SU-DHL-6 (cell line): ENCODE results near the gene GARIN5A.

Experiments
- EZH2phosphoT487 ChIP-seq: fragments of 200-600 bp; sonication (generic), shearing (Covaris generic); conservative IDR thresholded peaks from 2 replicates; pipeline ENCODE4 v1.6.1; 2018; ENCODE audit warnings: mild to moderate bottlenecking, antibody characterized with exemption, low read length, moderate library complexity, mixed read lengths
- TF ChIP-seq, protein P1 (sequence below): fragments of 200-600 bp; sonication (generic); IDR thresholded peaks from one replicate; pipeline ENCODE4 v1.5.1; 2017; ENCODE audit warnings: antibody characterized with exemption, mild to moderate bottlenecking, low read length, moderate library complexity; ENCODE audit not compliant: insufficient read depth, poor library complexity, severe bottlenecking

DNA sequence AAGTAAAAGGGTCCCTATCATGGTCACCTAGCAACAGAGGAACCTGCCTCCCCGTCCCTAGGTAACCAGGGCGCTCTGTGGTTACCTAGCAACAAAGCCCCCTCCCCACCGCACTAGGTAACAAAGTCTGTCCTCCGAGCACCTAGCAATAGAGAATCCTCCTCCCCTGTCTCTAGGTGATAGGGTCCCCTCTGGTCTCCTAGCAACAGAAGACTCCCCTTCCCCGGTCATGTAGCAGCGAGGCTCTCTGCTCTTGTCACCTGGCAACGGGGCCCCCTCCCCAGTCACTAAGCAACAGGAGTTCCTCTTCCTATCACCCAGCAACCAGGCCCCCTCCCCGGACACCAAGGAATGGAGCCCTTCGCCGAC is 34.0 kb upstream of the GARIN5A start:
- TF ChIP-seq, protein P1, sequence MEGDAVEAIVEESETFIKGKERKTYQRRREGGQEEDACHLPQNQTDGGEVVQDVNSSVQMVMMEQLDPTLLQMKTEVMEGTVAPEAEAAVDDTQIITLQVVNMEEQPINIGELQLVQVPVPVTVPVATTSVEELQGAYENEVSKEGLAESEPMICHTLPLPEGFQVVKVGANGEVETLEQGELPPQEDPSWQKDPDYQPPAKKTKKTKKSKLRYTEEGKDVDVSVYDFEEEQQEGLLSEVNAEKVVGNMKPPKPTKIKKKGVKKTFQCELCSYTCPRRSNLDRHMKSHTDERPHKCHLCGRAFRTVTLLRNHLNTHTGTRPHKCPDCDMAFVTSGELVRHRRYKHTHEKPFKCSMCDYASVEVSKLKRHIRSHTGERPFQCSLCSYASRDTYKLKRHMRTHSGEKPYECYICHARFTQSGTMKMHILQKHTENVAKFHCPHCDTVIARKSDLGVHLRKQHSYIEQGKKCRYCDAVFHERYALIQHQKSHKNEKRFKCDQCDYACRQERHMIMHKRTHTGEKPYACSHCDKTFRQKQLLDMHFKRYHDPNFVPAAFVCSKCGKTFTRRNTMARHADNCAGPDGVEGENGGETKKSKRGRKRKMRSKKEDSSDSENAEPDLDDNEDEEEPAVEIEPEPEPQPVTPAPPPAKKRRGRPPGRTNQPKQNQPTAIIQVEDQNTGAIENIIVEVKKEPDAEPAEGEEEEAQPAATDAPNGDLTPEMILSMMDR, result no peak
- TF ChIP-seq EZH2phosphoT487, result no peak
